GM23248 (cell line): Measurements from ENCODE around the gene PTPN1. TPM values are rescaled to one million over a fixed set of nuclear protein-coding genes. Genes with fewer than 3 reads are reported as not detected.

Experiments used
- DNase-seq: peaks from one replicate; pipeline ENCODE4 v3.0.0-alpha.2; 2015
- H2AFZ ChIP-seq: fragments of 200-600 bp; sonication (generic); 2 replicates; pipeline ENCODE4 v1.6.1; 2016; ENCODE audit warnings: antibody characterized with exemption
- H3F3A ChIP-seq: fragments of 200-600 bp; sonication (generic); 2 replicates; pipeline ENCODE4 v1.6.1; 2016; ENCODE audit warnings: mild to moderate bottlenecking, antibody characterized with exemption, mixed run types; ENCODE audit not compliant: insufficient read depth
- H3K27ac ChIP-seq: fragments of 200-600 bp; sonication (generic); 2 replicates; pipeline ENCODE4 v1.5.1; 2016; ENCODE audit warnings: mild to moderate bottlenecking
- H3K27me3 ChIP-seq: fragments of 200-600 bp; sonication (generic); replicated peaks from 2 replicates; pipeline ENCODE4 v1.6.1; 2016; ENCODE audit warnings: mild to moderate bottlenecking; ENCODE audit not compliant: insufficient read depth
- H3K36me3 ChIP-seq: fragments of 200-600 bp; sonication (generic); 2 replicates; pipeline ENCODE4 v1.6.1; 2016; ENCODE audit warnings: low read depth, mild to moderate bottlenecking
- H3K4me1 ChIP-seq: fragments of 200-600 bp; sonication (generic); 2 replicates; pipeline ENCODE4 v1.6.1; 2016; ENCODE audit warnings: mild to moderate bottlenecking; ENCODE audit not compliant: insufficient read depth
- H3K4me2 ChIP-seq: fragments of 200-600 bp; sonication (generic); one replicate; pipeline ENCODE4 v1.6.1; 2016; ENCODE audit warnings: mild to moderate bottlenecking; ENCODE audit not compliant: unreplicated experiment
- H3K4me3 ChIP-seq: fragments of 200-600 bp; sonication (generic); 2 replicates; pipeline ENCODE4 v1.5.1; 2016; ENCODE audit warnings: mild to moderate bottlenecking
- H3K79me2 ChIP-seq: fragments of 200-600 bp; sonication (generic); 2 replicates; pipeline ENCODE4 v1.6.1; 2016; ENCODE audit warnings: mild to moderate bottlenecking; ENCODE audit not compliant: insufficient read depth
- H3K9ac ChIP-seq: fragments of 200-600 bp; sonication (generic); 2 replicates; pipeline ENCODE4 v1.6.1; 2016; ENCODE audit warnings: mild to moderate bottlenecking
- H3K9me2 ChIP-seq: fragments of 200-600 bp; sonication (generic); 2 replicates; pipeline ENCODE4 v1.6.1; 2016; ENCODE audit warnings: mixed run types, mild to moderate bottlenecking, moderate library complexity; ENCODE audit not compliant: insufficient read depth
- H3K9me3 ChIP-seq: fragments of 200-600 bp; sonication (generic); one replicate; pipeline ENCODE4 v1.6.1; 2017; ENCODE audit warnings: low read depth
- H4K20me1 ChIP-seq: fragments of 200-600 bp; sonication (generic); 2 replicates; pipeline ENCODE4 v1.6.0; 2016; ENCODE audit not compliant: insufficient read depth
- EZH2 ChIP-seq: fragments of 200-600 bp; sonication (generic); IDR thresholded peaks from 2 replicates; pipeline ENCODE4 v1.6.1; 2018; ENCODE audit warnings: antibody characterized with exemption, mild to moderate bottlenecking; ENCODE audit not compliant: insufficient read depth, poor library complexity, severe bottlenecking
- EZH2phosphoT487 ChIP-seq: fragments of 200-600 bp; sonication (generic); IDR thresholded peaks from 2 replicates; pipeline ENCODE4 v1.6.1; 2018; ENCODE audit warnings: antibody characterized with exemption, moderate library complexity, mild to moderate bottlenecking, low read depth; ENCODE audit not compliant: insufficient read depth
- WGBS, 2 experiments: methylation state at CpG; one replicate each; pipeline ENCODE4 v1.1.6; 2015 to 2017; ENCODE audit warnings: low lambda C conversion rate in 2 of 2, low coverage in 1 of 2; ENCODE audit errors: missing lambda C conversion rate in 2 of 2; 5-methylcytosine and 5-hydroxymethylcytosine counted together
- in situ Hi-C: fragments of 300-500 bp; cut with MboI; formaldehyde crosslinking; loops from 2 replicates; pipeline ENCODE4 v1.15.0; 2020
- polyA plus RNA-seq: library from polyadenylated mRNA; unstranded; fragments of >200 nt; fragmentation: Nextera tagmentation; extraction: Ambion mirVana; gene quantifications from 2 replicates; pipeline ENCODE4 v1.2.1, GENCODE V29; 2016
- total RNA-seq: library from RNA; depleted of rRNA; stranded (reverse); fragments of >200 nt; shearing (Covaris generic); gene quantifications from 2 replicates; pipeline ENCODE4 v1.2.3, GENCODE V29; 2014

The PTPN1 gene
- total and polyA plus RNA-seq, 2 experiments from 2014 or later = 18.9 to 22.8 TPM

- no peak overlapping the region for H3K4me2 ChIP-seq
- no peaks in the 10 kb centered on the region for H3K27me3 ChIP-seq
- WGBS, 2 experiments = 39 to 45% methylated on average over 22 of the region's 22 CpGs
- H3K4me1 ChIP-seq = 0 out of 2 replicates have a peak, but pooled peaks cover 8% of the 10 kb centered on the region
- H3K9ac ChIP-seq = no peak overlapping the region
- in situ Hi-C loops = no loop called here
- no peak overlapping the region for H3K4me3 ChIP-seq
- peaks cover 12% of the 10 kb centered on the region; the same call in 1 of the 2 replicates for H3F3A ChIP-seq
- no peak for TF ChIP-seq EZH2phosphoT487
- no peak for TF ChIP-seq EZH2
- H3K9me2 ChIP-seq = no peaks in the 10 kb centered on the region
- no peak overlapping the region for H3K27ac ChIP-seq
- no peaks in the 10 kb centered on the region for H3K79me2 ChIP-seq
- H3K9me3 ChIP-seq = no peaks in the 10 kb centered on the region
- H4K20me1 ChIP-seq = no peaks in the 10 kb centered on the region
- no peaks in the 10 kb centered on the region for H3K36me3 ChIP-seq
- peak; percentile 87 for DNase-seq
- peak overlapping the region; percentile 75 for H2AFZ ChIP-seq
These were observed 31.8 kb upstream of the PTPN1 start for GRCh38 chr20:50478162-50478990.

GRCh38 chr20:50481741-50482140 is 28.4 kb upstream of the PTPN1 start:
- Histone ChIP-seq H3K4me2 (no peak overlapping the region), H3K9me3 (no peaks in the 10 kb centered on the region), H3F3A (peaks cover 22% of the 10 kb centered on the region), H3K9me2 (no peaks in the 10 kb centered on the region), H4K20me1 (no peaks in the 10 kb centered on the region), H3K79me2 (no peaks in the 10 kb centered on the region), H3K4me3 (no peak overlapping the region), H3K27me3 (no peaks in the 10 kb centered on the region), H2AFZ (no peak overlapping the region), H3K27ac (no peak overlapping the region), H3K9ac (no peak overlapping the region), H3K36me3 (no peaks in the 10 kb centered on the region), H3K4me1 (0 out of 2 replicates have a peak, but pooled peaks cover 5% of the 10 kb centered on the region)
- DNase-seq = no peak
- 37 to 38% methylated on average over 3 of the region's 3 CpGs for WGBS, 2 experiments
- TF ChIP-seq EZH2phosphoT487 = no peak
- no peak for TF ChIP-seq EZH2
- in situ Hi-C loops = loop anchor here (10.0 kb wide), 1 partner anchor 93 kb away; no protein-coding TSS in a partner anchor

DNA sequence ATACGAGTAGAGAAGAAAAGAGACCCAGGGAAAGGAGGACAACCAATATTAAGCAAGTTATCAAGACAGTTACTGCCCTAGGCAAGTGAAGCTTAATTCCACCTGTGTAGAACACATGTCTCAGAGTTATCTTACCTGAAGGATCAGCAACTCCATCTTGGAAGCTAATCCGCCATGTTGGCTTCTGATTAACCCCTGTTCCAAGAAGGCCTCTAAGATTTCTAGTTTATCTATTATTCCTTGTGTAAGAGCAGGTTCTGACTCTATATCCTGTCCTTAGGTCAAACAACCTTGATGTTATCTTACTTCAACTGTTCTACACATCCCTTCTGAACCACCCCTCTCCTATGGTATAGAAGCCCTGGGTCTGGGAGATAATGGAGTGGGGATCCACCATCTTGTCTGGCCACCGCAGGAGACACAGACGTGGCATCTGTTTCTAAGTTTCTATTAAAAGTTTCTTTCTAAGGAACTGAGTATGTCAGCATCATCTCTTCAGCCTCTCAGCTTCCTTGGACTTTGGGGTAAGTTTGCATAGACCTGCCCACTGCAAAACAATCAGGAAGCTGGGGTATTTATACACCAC is 27.7 kb upstream of the PTPN1 start:
- Histone ChIP-seq H3K4me3 (no peak overlapping the region), H4K20me1 (no peaks in the 10 kb centered on the region), H3K36me3 (no peaks in the 10 kb centered on the region), H3K27me3 (no peaks in the 10 kb centered on the region), H3K9me2 (no peaks in the 10 kb centered on the region), H3F3A (peaks cover 22% of the 10 kb centered on the region), H3K4me2 (no peak overlapping the region), H3K4me1 (0 out of 2 replicates have a peak, but pooled peaks cover 5% of the 10 kb centered on the region), H3K9me3 (no peaks in the 10 kb centered on the region), H3K79me2 (no peaks in the 10 kb centered on the region), H3K27ac (no peak overlapping the region), H3K9ac (no peak overlapping the region), H2AFZ (peak overlapping the region; percentile 87; the same call in 1 of the 2 replicates)
- no peak for DNase-seq
- in situ Hi-C loops = loop anchor here (10.0 kb wide), 1 partner anchor 92 kb away; no protein-coding TSS in a partner anchor
- TF ChIP-seq EZH2phosphoT487 (no peak), EZH2 (no peak)
- 93 to 94% methylated on average over 4 of the region's 4 CpGs for WGBS, 2 experiments

DNA sequence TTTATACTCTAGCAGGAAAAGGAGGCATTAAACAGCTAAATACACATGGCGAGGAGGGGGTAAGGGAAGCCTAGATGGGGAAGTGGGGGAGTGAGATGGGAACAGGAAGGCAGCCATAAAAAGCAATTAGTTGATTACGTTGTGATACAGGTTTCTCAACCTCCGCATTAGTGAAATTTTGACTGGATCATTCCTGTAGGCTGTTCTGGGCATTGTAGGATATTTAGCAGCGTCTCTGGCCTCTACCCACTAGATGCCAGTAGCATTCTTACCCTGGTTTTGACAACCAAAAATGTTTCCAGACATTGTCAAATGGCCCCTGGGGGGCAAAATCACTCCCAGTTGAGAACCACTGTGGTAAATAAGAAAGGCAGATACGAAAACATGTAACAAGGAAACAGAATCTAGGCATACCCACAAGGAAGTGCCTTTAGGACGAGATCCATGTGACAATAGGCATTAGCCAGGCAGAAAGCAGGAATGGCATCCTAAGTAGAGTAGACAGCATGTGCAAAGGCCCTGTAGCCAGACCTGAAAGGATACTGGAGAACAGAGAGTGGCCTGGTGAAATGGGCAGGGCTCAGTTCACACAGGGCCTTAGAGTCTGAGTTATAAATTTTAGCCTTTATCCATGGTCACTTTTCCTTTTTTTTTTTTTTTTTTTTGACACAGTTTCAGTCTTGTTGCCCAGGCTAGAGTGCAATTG is 25.8 kb upstream of the PTPN1 start:
- peak overlapping the region; percentile 74 for H3K4me3 ChIP-seq
- H3K27ac ChIP-seq = peak overlapping the region; percentile 75
- 0 out of 2 replicates have a peak, but pooled peaks cover 5% of the 10 kb centered on the region for H3K4me1 ChIP-seq
- H3K79me2 ChIP-seq = no peaks in the 10 kb centered on the region
- H3K9me2 ChIP-seq = no peaks in the 10 kb centered on the region
- WGBS, 2 experiments = 79 to 83% methylated on average over 6 of the region's 6 CpGs
- H3K9ac ChIP-seq = peak overlapping the region; percentile 82
- no peaks in the 10 kb centered on the region for H4K20me1 ChIP-seq
- DNase-seq = no peak
- H3K36me3 ChIP-seq = no peaks in the 10 kb centered on the region
- H3K4me2 ChIP-seq = peak overlapping the region; percentile 91
- peaks cover 22% of the 10 kb centered on the region for H3F3A ChIP-seq
- H2AFZ ChIP-seq = peak overlapping the region; percentile 87
- TF ChIP-seq EZH2phosphoT487 (no peak), EZH2 (no peak)
- no peaks in the 10 kb centered on the region for H3K27me3 ChIP-seq
- in situ Hi-C loops = loop anchor here (10.0 kb wide), 1 partner anchor 90 kb away; no protein-coding TSS in a partner anchor
- H3K9me3 ChIP-seq = no peaks in the 10 kb centered on the region
